GM12873 (cell line): ENCODE measurements around the gene MST1.

Source experiments
- TF ChIP-seq, protein P1 (sequence below): IDR thresholded peaks from 2 replicates; pipeline ENCODE4 v1.5.1; 2012; ENCODE audit warnings: low read depth, mild to moderate bottlenecking, moderate library complexity, low read length, control low read depth; ENCODE audit not compliant: insufficient read depth; ENCODE audit errors: missing control alignments

The MST1 gene

DNA sequence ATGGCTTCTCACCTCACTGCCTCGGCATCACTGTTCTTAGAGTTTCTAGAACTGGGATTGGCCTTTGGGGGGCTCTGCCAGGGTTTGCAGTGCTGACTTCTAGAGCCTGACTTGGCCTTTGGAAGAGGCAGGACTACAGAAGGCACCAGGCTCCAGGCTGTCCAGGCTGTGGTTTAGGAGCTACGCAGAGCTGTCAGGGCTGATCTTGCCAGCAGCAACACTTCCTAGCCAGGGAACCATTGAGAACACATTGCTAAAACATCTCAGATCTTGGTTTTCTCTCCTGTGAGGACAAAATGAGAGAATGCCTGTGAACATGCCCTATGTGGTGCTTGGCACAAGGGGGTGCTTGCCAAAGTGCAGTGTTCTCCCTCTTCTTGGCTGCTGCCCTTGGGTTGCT lies 49.7 kb downstream of the MST1 start:
- TF ChIP-seq, protein P1, sequence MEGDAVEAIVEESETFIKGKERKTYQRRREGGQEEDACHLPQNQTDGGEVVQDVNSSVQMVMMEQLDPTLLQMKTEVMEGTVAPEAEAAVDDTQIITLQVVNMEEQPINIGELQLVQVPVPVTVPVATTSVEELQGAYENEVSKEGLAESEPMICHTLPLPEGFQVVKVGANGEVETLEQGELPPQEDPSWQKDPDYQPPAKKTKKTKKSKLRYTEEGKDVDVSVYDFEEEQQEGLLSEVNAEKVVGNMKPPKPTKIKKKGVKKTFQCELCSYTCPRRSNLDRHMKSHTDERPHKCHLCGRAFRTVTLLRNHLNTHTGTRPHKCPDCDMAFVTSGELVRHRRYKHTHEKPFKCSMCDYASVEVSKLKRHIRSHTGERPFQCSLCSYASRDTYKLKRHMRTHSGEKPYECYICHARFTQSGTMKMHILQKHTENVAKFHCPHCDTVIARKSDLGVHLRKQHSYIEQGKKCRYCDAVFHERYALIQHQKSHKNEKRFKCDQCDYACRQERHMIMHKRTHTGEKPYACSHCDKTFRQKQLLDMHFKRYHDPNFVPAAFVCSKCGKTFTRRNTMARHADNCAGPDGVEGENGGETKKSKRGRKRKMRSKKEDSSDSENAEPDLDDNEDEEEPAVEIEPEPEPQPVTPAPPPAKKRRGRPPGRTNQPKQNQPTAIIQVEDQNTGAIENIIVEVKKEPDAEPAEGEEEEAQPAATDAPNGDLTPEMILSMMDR: no peak

GRCh38 chr3:49638445-49638844 lies 50.8 kb downstream of the MST1 start:
- TF ChIP-seq, protein P1: no peak

DNA sequence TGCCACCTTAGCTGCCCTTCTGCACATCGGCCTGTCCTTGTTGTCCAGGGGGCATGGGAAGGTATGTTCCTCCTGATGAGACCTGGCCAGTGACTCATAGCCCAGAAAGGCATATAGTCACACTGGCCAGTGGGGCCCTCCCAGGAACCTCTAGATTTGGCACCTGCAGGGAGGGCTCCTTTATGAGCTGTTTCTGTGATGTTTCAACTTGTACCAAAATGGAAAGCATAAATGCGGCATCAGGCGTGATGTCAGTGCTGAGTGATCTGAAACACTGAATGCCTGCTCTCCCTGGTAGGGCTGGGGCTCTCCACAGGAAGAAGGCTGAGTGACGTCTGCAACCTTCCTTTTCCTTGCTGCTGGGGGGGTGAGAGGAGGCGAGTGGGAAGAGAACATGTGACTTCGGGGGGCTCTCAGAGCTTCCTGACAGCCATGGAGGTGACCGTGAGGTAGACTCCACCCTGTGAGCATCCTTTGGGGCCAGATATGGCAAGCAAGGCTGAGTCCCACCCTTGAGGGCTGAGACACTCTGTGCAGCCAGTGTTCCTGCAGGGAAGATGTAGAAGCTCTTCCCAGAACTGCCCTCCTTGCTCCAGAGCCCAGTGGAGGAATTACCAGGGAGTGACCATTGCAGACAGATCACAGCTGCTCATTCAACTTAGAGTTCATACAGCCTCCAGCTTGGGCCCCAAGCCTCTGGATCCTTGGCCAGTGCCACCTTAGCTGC lies 52.2 kb downstream of the MST1 start:
- TF ChIP-seq, protein P1: no peak

DNA sequence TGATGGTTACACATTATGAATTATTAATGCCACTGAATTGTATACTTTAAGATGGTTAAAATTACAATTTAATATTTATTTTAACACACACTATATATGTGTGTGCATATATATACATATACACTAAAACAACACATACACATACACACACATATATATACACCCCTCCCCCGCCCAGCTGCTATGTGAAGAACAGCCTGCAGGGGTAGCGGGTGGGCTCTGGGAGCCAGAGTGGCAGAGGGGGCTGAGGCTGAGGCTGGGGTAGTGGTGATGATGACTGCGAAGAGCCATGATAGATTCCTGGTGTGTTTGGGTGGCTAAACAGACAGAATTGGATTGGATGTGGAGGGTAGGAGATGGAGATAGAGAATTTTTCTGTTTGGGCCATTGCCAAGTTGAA lies 54.5 kb downstream of the MST1 start:
- TF ChIP-seq, protein P1: no peak
